Measurements from ENCODE around the gene C11orf54.

DNA sequence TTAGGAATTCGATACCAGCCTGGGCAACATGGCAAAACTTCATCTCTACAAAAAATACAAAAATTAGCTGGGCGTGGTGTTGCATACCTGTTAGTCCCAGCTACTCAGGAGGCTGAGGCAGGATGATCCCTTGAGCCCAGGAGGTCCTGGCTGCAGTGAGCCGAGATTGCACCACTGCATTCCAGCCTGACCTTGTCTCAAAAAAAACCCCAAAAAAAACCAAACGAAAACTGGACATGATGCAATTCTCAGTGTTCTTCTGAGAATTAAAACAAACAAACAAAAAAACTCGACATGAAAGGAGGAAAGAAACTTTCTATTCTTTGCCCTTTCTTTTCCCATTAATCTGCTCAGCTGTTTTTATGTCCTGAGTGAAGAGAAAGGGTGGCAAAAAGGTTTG is 50.0 kb downstream of the C11orf54 start:
- TF ChIP-seq, protein P1, sequence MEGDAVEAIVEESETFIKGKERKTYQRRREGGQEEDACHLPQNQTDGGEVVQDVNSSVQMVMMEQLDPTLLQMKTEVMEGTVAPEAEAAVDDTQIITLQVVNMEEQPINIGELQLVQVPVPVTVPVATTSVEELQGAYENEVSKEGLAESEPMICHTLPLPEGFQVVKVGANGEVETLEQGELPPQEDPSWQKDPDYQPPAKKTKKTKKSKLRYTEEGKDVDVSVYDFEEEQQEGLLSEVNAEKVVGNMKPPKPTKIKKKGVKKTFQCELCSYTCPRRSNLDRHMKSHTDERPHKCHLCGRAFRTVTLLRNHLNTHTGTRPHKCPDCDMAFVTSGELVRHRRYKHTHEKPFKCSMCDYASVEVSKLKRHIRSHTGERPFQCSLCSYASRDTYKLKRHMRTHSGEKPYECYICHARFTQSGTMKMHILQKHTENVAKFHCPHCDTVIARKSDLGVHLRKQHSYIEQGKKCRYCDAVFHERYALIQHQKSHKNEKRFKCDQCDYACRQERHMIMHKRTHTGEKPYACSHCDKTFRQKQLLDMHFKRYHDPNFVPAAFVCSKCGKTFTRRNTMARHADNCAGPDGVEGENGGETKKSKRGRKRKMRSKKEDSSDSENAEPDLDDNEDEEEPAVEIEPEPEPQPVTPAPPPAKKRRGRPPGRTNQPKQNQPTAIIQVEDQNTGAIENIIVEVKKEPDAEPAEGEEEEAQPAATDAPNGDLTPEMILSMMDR (IDR thresholded peaks at IDR 0.05 in 2 of 3, conservative IDR thresholded peaks at IDR 0.05 in 1 of 3; ENCODE audit: control insufficient read depth in 2 of 3, extremely low read depth in 1 of 3, insufficient read depth in 1 of 3, low read depth in 3 of 3, low read length in 3 of 3): no peak
- TF ChIP-seq BHLHE40 (IDR thresholded peaks at IDR 0.05; ENCODE audit: borderline replicate concordance in 1 of 2, low read depth in 2 of 2, low read length in 1 of 2): no peak
